HCT116 (cell line): Measurements from ENCODE around the gene CFI. TPM values are rescaled to one million over a fixed set of nuclear protein-coding genes. Genes with fewer than 3 reads are reported as not detected.

ENCODE experiments used
- ATAC-seq: fragments of 200-7000 bp; cut with Tn5 transposase; 2 replicates; pipeline ENCODE4 v1.9.1; 2020; ENCODE audit warnings: mild to moderate bottlenecking, moderate library complexity
- BruUV-seq: library from RNA; stranded (reverse); fragments of 400-500 nt; replicated peaks from 2 replicates; lab custom pipeline; 2021; lab: Mats Ljungman, UMichigan
- CTCF ChIA-PET: fragments of 300-600 bp; sonication (Branson Sonifier 250); formaldehyde crosslinking; loops from one replicate; lab custom pipeline; 2021; ENCODE audit warnings: antibody characterized with exemption; lab: Charles Lee
- POLR2A ChIA-PET: fragments of 300-600, 350-600 bp; sonication (Branson Sonifier 250); formaldehyde crosslinking; loops from one replicate; lab custom pipeline; 2021; ENCODE audit warnings: antibody characterized with exemption; lab: Charles Lee
- RAD21 ChIA-PET, 2 experiments: fragments of 300-600 bp; sonication (Branson Sonifier 250); formaldehyde crosslinking; loops; one replicate each; lab custom pipeline; 2023; ENCODE audit warnings: low total read pairs in 2 of 2; ENCODE audit not compliant: uncharacterized antibody in 2 of 2, unreplicated experiment in 2 of 2, low non-redundant PET in 1 of 2; lab: Charles Lee
- DNase-seq: peaks from one replicate; pipeline ENCODE4 v3.0.0-alpha.2; 2010; ENCODE audit warnings: low read depth, low spot score
- H2AFZ ChIP-seq: fragments of 200-600 bp; shearing (Covaris generic), sonication (generic); 2 replicates; pipeline ENCODE4 v1.6.1; 2017; ENCODE audit warnings: low read depth, mixed run types, mixed read lengths, antibody characterized with exemption, low read length; ENCODE audit not compliant: poor library complexity, severe bottlenecking
- H3K27ac ChIP-seq: 2 replicates; pipeline ENCODE4 v1.5.1; 2012; ENCODE audit warnings: low read depth, low read length
- H3K27me3 ChIP-seq: fragments of 200-600 bp; sonication (generic); 2 replicates; pipeline ENCODE4 v1.6.1; 2016; ENCODE audit warnings: mixed run types, low read length, mixed read lengths; ENCODE audit not compliant: insufficient read depth
- H3K36me3 ChIP-seq, 2 experiments: fragments of 200-500 bp in 1 of 2; fragments of 200-600 bp in 1 of 2; sonication (Bioruptor generic) in 1 of 2; sonication (generic) in 1 of 2; 2 replicates each; pipeline versions ENCODE4 v1.5.1 to v1.6.1; 2014 to 2016; ENCODE audit warnings: low read length in 2 of 2, inconsistent platforms in 1 of 2, mixed read lengths in 1 of 2, mixed run types in 1 of 2; ENCODE audit not compliant: insufficient read depth in 2 of 2, control insufficient read depth in 1 of 2
- H3K4me1 ChIP-seq, 2 experiments: fragments of 200-600 bp in 1 of 2; sonication (generic) in 1 of 2; 2 replicates each; pipeline versions ENCODE4 v1.5.1 to v1.6.1; 2012 to 2017; ENCODE audit warnings: low read length in 2 of 2, inconsistent platforms in 1 of 2, mild to moderate bottlenecking in 1 of 2, mixed read lengths in 1 of 2, mixed run types in 1 of 2, moderate library complexity in 1 of 2; ENCODE audit not compliant: insufficient read depth in 2 of 2, control insufficient read depth in 1 of 2
- H3K4me2 ChIP-seq: fragments of 200-600 bp; sonication (generic); 2 replicates; pipeline ENCODE4 v1.6.1; 2017; ENCODE audit warnings: mixed run types, low read length, mixed read lengths
- H3K4me3 ChIP-seq, 2 experiments: fragments of 200-600 bp in 1 of 2; sonication (generic) in 1 of 2; replicated peaks in 1 of 2; 2 replicates each; pipeline ENCODE4 v1.5.1; 2011 to 2016; ENCODE audit warnings: low read length in 2 of 2, control low read depth in 1 of 2, low read depth in 1 of 2, mild to moderate bottlenecking in 1 of 2, mixed read lengths in 1 of 2, mixed run types in 1 of 2
- H3K79me2 ChIP-seq: fragments of 200-600 bp; sonication (generic); 2 replicates; pipeline ENCODE4 v1.6.1; 2017; ENCODE audit warnings: mild to moderate bottlenecking, mixed run types, low read length, moderate library complexity, mixed read lengths; ENCODE audit not compliant: insufficient read depth
- H3K9ac ChIP-seq: fragments of 200-600 bp; sonication (generic); 2 replicates; pipeline ENCODE4 v1.6.1; 2016; ENCODE audit warnings: low read length, mixed read lengths
- H3K9me2 ChIP-seq: fragments of 200-600 bp; sonication (generic), shearing (Covaris generic); 2 replicates; pipeline ENCODE4 v1.6.1; 2017; ENCODE audit warnings: mixed run types, mild to moderate bottlenecking, moderate library complexity; ENCODE audit not compliant: insufficient read depth
- H3K9me3 ChIP-seq, 2 experiments: fragments of 200-500 bp in 1 of 2; fragments of 200-600 bp in 1 of 2; sonication (Bioruptor generic) in 1 of 2; sonication (generic) in 1 of 2; 2 replicates each; pipeline ENCODE4 v1.6.1; 2014 to 2017; ENCODE audit warnings: low read length in 2 of 2, mixed read lengths in 2 of 2, inconsistent platforms in 1 of 2, low read depth in 1 of 2, mild to moderate bottlenecking in 1 of 2, mixed run types in 1 of 2, moderate library complexity in 1 of 2; ENCODE audit not compliant: control insufficient read depth in 1 of 2, insufficient read depth in 1 of 2
- H4K20me1 ChIP-seq: fragments of 200-600 bp; sonication (generic), shearing (Covaris generic); 2 replicates; pipeline ENCODE4 v1.6.1; 2017; ENCODE audit warnings: mixed run types, mild to moderate bottlenecking, moderate library complexity; ENCODE audit not compliant: insufficient read depth
- ATF3 ChIP-seq: IDR thresholded peaks from 2 replicates; pipeline ENCODE4 v1.6.1; 2012
- CBX3 ChIP-seq: IDR thresholded peaks from 2 replicates; pipeline ENCODE4 v1.6.1; 2012; ENCODE audit warnings: low read depth
- CTCF ChIP-seq, 3 experiments: fragments of 200-600 bp in 1 of 3; sonication (generic) in 1 of 3; IDR thresholded peaks in 2 of 3; conservative IDR thresholded peaks in 1 of 3; 2 replicates each; pipeline ENCODE4 v1.5.1; 2012 to 2017; ENCODE audit warnings: low read depth in 2 of 3, low read length in 2 of 3, antibody characterized with exemption in 1 of 3, borderline replicate concordance in 1 of 3, control low read depth in 1 of 3, mild to moderate bottlenecking in 1 of 3, mixed read lengths in 1 of 3, mixed run types in 1 of 3, moderate library complexity in 1 of 3; ENCODE audit not compliant: insufficient read depth in 1 of 3
- EGR1 ChIP-seq: IDR thresholded peaks from 2 replicates; pipeline ENCODE4 v1.6.1; 2012; ENCODE audit warnings: low read depth
- ELF1 ChIP-seq: IDR thresholded peaks from 2 replicates; pipeline ENCODE4 v1.6.1; 2012; ENCODE audit warnings: low read depth, borderline replicate concordance
- EZH2 ChIP-seq: fragments of 200-600 bp; sonication (generic); IDR thresholded peaks from 2 replicates; pipeline ENCODE4 v1.6.1; 2017; ENCODE audit warnings: antibody characterized with exemption, mixed run types
- MAX ChIP-seq: IDR thresholded peaks from 2 replicates; pipeline ENCODE4 v1.6.1; 2012
- POLR2A ChIP-seq: IDR thresholded peaks from 2 replicates; pipeline ENCODE4 v1.7.0; 2011; ENCODE audit warnings: borderline replicate concordance; ENCODE audit not compliant: insufficient read depth, insufficient read length; ENCODE audit errors: extremely low read depth
- RAD21 ChIP-seq: IDR thresholded peaks from 2 replicates; pipeline ENCODE4 v1.6.1; 2012; ENCODE audit warnings: low read depth, mild to moderate bottlenecking
- REST ChIP-seq: IDR thresholded peaks from 2 replicates; pipeline ENCODE4 v1.6.1; 2012; ENCODE audit warnings: low read depth
- SIN3A ChIP-seq: IDR thresholded peaks from 2 replicates; pipeline ENCODE4 v1.6.1; 2012; ENCODE audit warnings: low read depth
- SP1 ChIP-seq: IDR thresholded peaks from 2 replicates; pipeline ENCODE4 v1.6.1; 2012; ENCODE audit warnings: low read depth
- TCF7L2 ChIP-seq: IDR thresholded peaks from 2 replicates; pipeline ENCODE4 v1.7.0; 2011; ENCODE audit warnings: borderline replicate concordance, inconsistent platforms; ENCODE audit not compliant: insufficient read depth, insufficient read length; ENCODE audit errors: extremely low read depth
- YY1 ChIP-seq: IDR thresholded peaks from 2 replicates; pipeline ENCODE4 v1.6.1; 2011; ENCODE audit warnings: low read length, low read depth, moderate library complexity, mild to moderate bottlenecking; ENCODE audit not compliant: insufficient replicate concordance; ENCODE audit errors: extremely low read depth
- ZBTB33 ChIP-seq: IDR thresholded peaks from 2 replicates; pipeline ENCODE4 v1.6.1; 2011; ENCODE audit warnings: mild to moderate bottlenecking, low read length, moderate library complexity; ENCODE audit not compliant: insufficient replicate concordance; ENCODE audit errors: extremely low read depth
- ZFX ChIP-seq: fragments of 450-650 bp; IDR thresholded peaks from 2 replicates; pipeline ENCODE4 v1.6.1; 2017
- intact Hi-C: fragments of 100-400 bp; cut with micrococcal nuclease; formaldehyde crosslinking; loops from 2 replicates; pipeline ENCODE4 v1.10.0; 2022
- total RNA-seq: library from RNA; stranded (reverse); gene quantifications from one replicate; pipeline ENCODE4 v1.2.1, GENCODE V29; 2021; ENCODE audit not compliant: unreplicated experiment

The CFI gene
- total RNA-seq, 1 experiment from 2014 or later: 0.84 TPM

- Histone ChIP-seq H3K79me2 (no peaks in the 10 kb centered on the region), H3K4me1 (no peaks in the 10 kb centered on the region), H4K20me1 (no peaks in the 10 kb centered on the region), H2AFZ (no peak overlapping the region)
- intact Hi-C loops: no loop called here
- TF ChIP-seq EZH2: no peak
- TF ChIP-seq TCF7L2: no peak
- no peak for TF ChIP-seq CTCF (IDR thresholded peaks at IDR 0.05 in 2 of 3, conservative IDR thresholded peaks at IDR 0.05 in 1 of 3; ENCODE audit: borderline replicate concordance in 1 of 3, insufficient read depth in 1 of 3, low read depth in 2 of 3, low read length in 2 of 3)
- no peak for TF ChIP-seq SIN3A
- no peak for TF ChIP-seq ZFX
- TF ChIP-seq SP1: no peak
- no peak for TF ChIP-seq RAD21
- TF ChIP-seq POLR2A: no peak
- no peak for TF ChIP-seq CBX3
- no peak for TF ChIP-seq EGR1
- TF ChIP-seq ATF3: no peak
- TF ChIP-seq YY1: no peak
- no peak for TF ChIP-seq MAX
- TF ChIP-seq ELF1: no peak
- no peak for TF ChIP-seq ZBTB33
- TF ChIP-seq REST: no peak
- TF ChIP-seq, all 23 proteins: peak for 0
- no peak overlapping the region for H3K27ac ChIP-seq
- RAD21 ChIA-PET: no interaction called here
- H3K4me2 ChIP-seq: no peak overlapping the region
- DNase-seq: no peak
- no peaks in the 10 kb centered on the region for H3K9me2 ChIP-seq
- ATAC-seq: no peak
- no peaks in the 10 kb centered on the region for H3K36me3 ChIP-seq
- CTCF ChIA-PET: no interaction called here
- H3K27me3 ChIP-seq: no peaks in the 10 kb centered on the region
- BruUV-seq: no TSS peak
- no peak overlapping the region for H3K4me3 ChIP-seq
- H3K9me3 ChIP-seq: no peaks in the 10 kb centered on the region
- POLR2A ChIA-PET: no interaction called here
- no peak overlapping the region for H3K9ac ChIP-seq
These were observed 35.2 kb upstream of the CFI start for GRCh38 chr4:109836985-109837384.
